Neural progenitor cell (in vitro differentiated cells): ENCODE data around the gene OVOL2. TPM values are rescaled to one million over a fixed set of nuclear protein-coding genes. Genes with fewer than 3 reads are reported as not detected.

Experiments used
- DNase-seq: peaks from one replicate; pipeline ENCODE4 v3.0.0-alpha.2; 2016; ENCODE audit warnings: low spot score
- H2AFZ ChIP-seq: fragments of 200-600 bp; sonication (generic); replicated peaks from 2 replicates; pipeline ENCODE4 v1.6.1; 2016; ENCODE audit warnings: antibody characterized with exemption
- H3F3A ChIP-seq: fragments of 200-600 bp; sonication (generic); 2 replicates; pipeline ENCODE4 v1.6.1; 2016; ENCODE audit warnings: antibody characterized with exemption, low read depth
- H3K27ac ChIP-seq: fragments of 200-600 bp; sonication (generic); 2 replicates; pipeline ENCODE4 v1.5.1; 2016; ENCODE audit warnings: mild to moderate bottlenecking
- H3K27me3 ChIP-seq: fragments of 200-600 bp; sonication (generic); 2 replicates; pipeline ENCODE4 v1.6.1; 2016; ENCODE audit warnings: mild to moderate bottlenecking, moderate library complexity
- H3K36me3 ChIP-seq: fragments of 200-600 bp; sonication (generic); 2 replicates; pipeline ENCODE4 v1.5.1; 2016
- H3K4me1 ChIP-seq: fragments of 200-600 bp; sonication (generic); 2 replicates; pipeline ENCODE4 v1.6.1; 2016; ENCODE audit warnings: mixed run types
- H3K4me2 ChIP-seq: fragments of 200-600 bp; sonication (generic); 2 replicates; pipeline ENCODE4 v1.6.1; 2016
- H3K4me3 ChIP-seq: fragments of 200-600 bp; sonication (generic); 2 replicates; pipeline ENCODE4 v1.5.1; 2016
- H3K79me2 ChIP-seq: fragments of 200-600 bp; sonication (generic); 2 replicates; pipeline ENCODE4 v1.6.1; 2016; ENCODE audit warnings: low read depth
- H3K9ac ChIP-seq: fragments of 200-600 bp; sonication (generic); 2 replicates; pipeline ENCODE4 v1.6.1; 2016
- H3K9me3 ChIP-seq: fragments of 200-600 bp; sonication (generic); 2 replicates; pipeline ENCODE4 v1.5.1; 2016; ENCODE audit warnings: low read depth
- H4K20me1 ChIP-seq: fragments of 200-600 bp; sonication (generic); 2 replicates; pipeline ENCODE4 v1.6.1; 2016; ENCODE audit warnings: low read depth
- H3K27ac Mint-ChIP-seq: 3 replicates; pipeline ENCODE4 v1.8.0; 2021; ENCODE audit warnings: mixed read lengths
- H3K27me3 Mint-ChIP-seq: 2 replicates; pipeline ENCODE4 v1.8.0; 2022; ENCODE audit warnings: low read depth, mild to moderate bottlenecking, inconsistent platforms, moderate library complexity, mixed read lengths; ENCODE audit not compliant: insufficient read depth
- H3K36me3 Mint-ChIP-seq: 3 replicates; pipeline ENCODE4 v1.8.0; 2021; ENCODE audit warnings: mixed read lengths
- H3K4me1 Mint-ChIP-seq: 3 replicates; pipeline ENCODE4 v1.8.0; 2021; ENCODE audit warnings: mixed read lengths
- H3K4me3 Mint-ChIP-seq: 3 replicates; pipeline ENCODE4 v1.8.0; 2021; ENCODE audit warnings: mild to moderate bottlenecking, moderate library complexity, mixed read lengths
- H3K9me3 Mint-ChIP-seq: 3 replicates; pipeline ENCODE4 v1.8.0; 2020; ENCODE audit warnings: mixed read lengths
- EZH2 ChIP-seq: fragments of 200-600 bp; sonication (generic); IDR thresholded peaks from 2 replicates; pipeline ENCODE4 v1.6.1; 2017; ENCODE audit warnings: antibody characterized with exemption, mild to moderate bottlenecking, moderate library complexity
- EZH2phosphoT487 ChIP-seq: fragments of 200-600 bp; sonication (generic); IDR thresholded peaks from 2 replicates; pipeline ENCODE4 v1.6.1; 2017; ENCODE audit warnings: antibody characterized with exemption
- total RNA-seq: library from RNA; depleted of rRNA; stranded (reverse); fragments of >200 nt; gene quantifications from 2 replicates; pipeline ENCODE4 v1.2.3, GENCODE V29; 2015; ENCODE audit warnings: low replicate concordance
- TF ChIP-seq, protein P1 (sequence below): fragments of 200-600 bp; sonication (generic); IDR thresholded peaks from 2 replicates; pipeline ENCODE4 v1.5.1; 2017; ENCODE audit warnings: antibody characterized with exemption, mild to moderate bottlenecking

The OVOL2 gene
- total RNA-seq, 1 donor from 2014 or later: 0.62 TPM

- Mint-ChIP-seq H3K4me3 (no peak overlapping the region), H3K27ac (no peak overlapping the region), H3K27me3 (peaks cover 4% of the 10 kb centered on the region), H3K4me1 (peaks cover 17% of the 10 kb centered on the region), H3K36me3 (peaks cover 2% of the 10 kb centered on the region), H3K9me3 (peaks cover 5% of the 10 kb centered on the region)
- Histone ChIP-seq H4K20me1 (no peaks in the 10 kb centered on the region), H3K27me3 (no peaks in the 10 kb centered on the region), H3K9me3 (no peaks in the 10 kb centered on the region), H2AFZ (no peak overlapping the region), H3K4me2 (no peak overlapping the region), H3K4me1 (no peaks in the 10 kb centered on the region), H3K36me3 (no peaks in the 10 kb centered on the region), H3K4me3 (no peak overlapping the region), H3F3A (no peaks in the 10 kb centered on the region), H3K9ac (no peak overlapping the region), H3K27ac (no peak overlapping the region), H3K79me2 (no peaks in the 10 kb centered on the region)
- no peak for TF ChIP-seq EZH2
- no peak for TF ChIP-seq EZH2phosphoT487
- TF ChIP-seq, protein P1, sequence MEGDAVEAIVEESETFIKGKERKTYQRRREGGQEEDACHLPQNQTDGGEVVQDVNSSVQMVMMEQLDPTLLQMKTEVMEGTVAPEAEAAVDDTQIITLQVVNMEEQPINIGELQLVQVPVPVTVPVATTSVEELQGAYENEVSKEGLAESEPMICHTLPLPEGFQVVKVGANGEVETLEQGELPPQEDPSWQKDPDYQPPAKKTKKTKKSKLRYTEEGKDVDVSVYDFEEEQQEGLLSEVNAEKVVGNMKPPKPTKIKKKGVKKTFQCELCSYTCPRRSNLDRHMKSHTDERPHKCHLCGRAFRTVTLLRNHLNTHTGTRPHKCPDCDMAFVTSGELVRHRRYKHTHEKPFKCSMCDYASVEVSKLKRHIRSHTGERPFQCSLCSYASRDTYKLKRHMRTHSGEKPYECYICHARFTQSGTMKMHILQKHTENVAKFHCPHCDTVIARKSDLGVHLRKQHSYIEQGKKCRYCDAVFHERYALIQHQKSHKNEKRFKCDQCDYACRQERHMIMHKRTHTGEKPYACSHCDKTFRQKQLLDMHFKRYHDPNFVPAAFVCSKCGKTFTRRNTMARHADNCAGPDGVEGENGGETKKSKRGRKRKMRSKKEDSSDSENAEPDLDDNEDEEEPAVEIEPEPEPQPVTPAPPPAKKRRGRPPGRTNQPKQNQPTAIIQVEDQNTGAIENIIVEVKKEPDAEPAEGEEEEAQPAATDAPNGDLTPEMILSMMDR: no peak
- no peak for DNase-seq
Measured at GRCh38 chr20:18011951-18012645, 45.6 kb downstream of the OVOL2 start.

DNA sequence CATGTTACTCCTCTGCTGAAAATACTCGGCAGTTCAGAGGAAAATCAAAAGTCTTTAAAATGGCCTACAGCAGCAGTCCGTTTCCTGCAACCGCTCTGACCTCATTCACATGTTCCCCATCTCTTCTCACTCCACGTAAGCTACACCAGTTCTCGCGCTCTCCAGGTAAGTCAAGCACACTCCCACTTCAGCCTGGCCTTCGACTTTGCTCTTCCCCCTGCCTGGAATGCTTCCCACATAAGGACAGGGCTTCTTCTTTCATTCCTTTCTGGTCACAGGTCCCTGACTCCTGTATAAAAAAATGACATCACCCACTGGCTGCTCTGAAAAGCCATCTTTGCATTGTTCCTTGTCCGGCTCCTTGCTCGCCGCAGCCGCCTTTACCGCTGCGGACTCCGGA, 46.2 kb downstream of the OVOL2 start:
- Histone ChIP-seq H3K27ac (no peak overlapping the region), H2AFZ (no peak overlapping the region), H3K79me2 (no peaks in the 10 kb centered on the region), H3K9ac (no peak overlapping the region), H3K27me3 (no peaks in the 10 kb centered on the region), H3K4me3 (no peak overlapping the region), H3K4me2 (no peak overlapping the region), H3F3A (no peaks in the 10 kb centered on the region), H3K4me1 (no peaks in the 10 kb centered on the region), H3K9me3 (no peaks in the 10 kb centered on the region), H3K36me3 (no peaks in the 10 kb centered on the region), H4K20me1 (no peaks in the 10 kb centered on the region)
- Mint-ChIP-seq H3K4me1 (peaks cover 17% of the 10 kb centered on the region), H3K27ac (no peak overlapping the region), H3K36me3 (peaks cover 2% of the 10 kb centered on the region), H3K27me3 (peaks cover 4% of the 10 kb centered on the region), H3K9me3 (peaks cover 5% of the 10 kb centered on the region), H3K4me3 (no peak overlapping the region)
- DNase-seq: no peak
- TF ChIP-seq, protein P1: no peak
- TF ChIP-seq EZH2 (no peak), EZH2phosphoT487 (no peak)

DNA sequence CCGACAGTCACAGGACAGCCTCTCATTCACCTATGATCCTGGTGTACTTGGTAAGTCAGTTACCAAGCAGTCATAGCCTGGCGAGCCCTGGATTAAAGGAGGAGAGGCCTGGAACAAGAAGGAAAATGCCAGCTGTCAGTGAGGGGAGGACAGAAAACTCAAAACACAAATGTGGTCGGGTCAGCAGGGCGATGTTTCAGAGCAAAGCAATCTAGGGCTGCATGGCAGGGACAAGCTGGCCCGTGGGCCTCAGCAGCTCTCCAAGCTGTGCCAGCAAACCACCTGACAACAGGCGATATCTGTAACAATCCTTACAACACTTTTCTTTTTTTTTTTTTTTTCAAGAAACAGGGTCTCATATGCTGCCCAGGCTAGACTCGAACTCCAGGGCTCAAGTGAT, 48.6 kb downstream of the OVOL2 start:
- Mint-ChIP-seq H3K4me3 (no peak overlapping the region), H3K4me1 (peaks cover 22% of the 10 kb centered on the region), H3K9me3 (peaks cover 5% of the 10 kb centered on the region), H3K27ac (no peak overlapping the region), H3K27me3 (peaks cover 2% of the 10 kb centered on the region), H3K36me3 (peaks cover 2% of the 10 kb centered on the region)
- H3K27ac ChIP-seq: no peak overlapping the region
- no peaks in the 10 kb centered on the region for H3K9me3 ChIP-seq
- no peaks in the 10 kb centered on the region for H3K79me2 ChIP-seq
- H3K36me3 ChIP-seq: no peaks in the 10 kb centered on the region
- no peak overlapping the region for H2AFZ ChIP-seq
- H3K27me3 ChIP-seq: no peaks in the 10 kb centered on the region
- TF ChIP-seq EZH2 (no peak), EZH2phosphoT487 (no peak)
- TF ChIP-seq, protein P1: no peak
- H3K9ac ChIP-seq: no peak overlapping the region
- no peaks in the 10 kb centered on the region for H3F3A ChIP-seq
- no peak overlapping the region for H3K4me2 ChIP-seq
- no peaks in the 10 kb centered on the region for H3K4me1 ChIP-seq
- H3K4me3 ChIP-seq: no peak overlapping the region
- no peak for DNase-seq
- H4K20me1 ChIP-seq: no peaks in the 10 kb centered on the region
